Gastrocnemius medialis (tissue), 4 donors: ENCODE data around the gene KRTAP2-4.

Experiments used
- CTCF ChIP-seq, 5 experiments: fragments of 450-650 bp in 3 of 5; fragments of 200-600 bp in 2 of 5; sonication (generic) in 2 of 5; IDR thresholded peaks in 4 of 5; conservative IDR thresholded peaks in 1 of 5; 1 replicate in 4 of 5; 2 replicates in 1 of 5; pipeline ENCODE4 v1.5.1; 2016 to 2019; ENCODE audit warnings: antibody characterized with exemption in 5 of 5, mild to moderate bottlenecking in 3 of 5, moderate library complexity in 3 of 5
- POLR2A ChIP-seq, 2 donors: fragments of 450-650 bp; IDR thresholded peaks; one replicate each; pipeline ENCODE4 v1.6.1; 2017; ENCODE audit warnings: antibody characterized with exemption in 2 of 2, mild to moderate bottlenecking in 2 of 2, moderate library complexity in 2 of 2

DNA sequence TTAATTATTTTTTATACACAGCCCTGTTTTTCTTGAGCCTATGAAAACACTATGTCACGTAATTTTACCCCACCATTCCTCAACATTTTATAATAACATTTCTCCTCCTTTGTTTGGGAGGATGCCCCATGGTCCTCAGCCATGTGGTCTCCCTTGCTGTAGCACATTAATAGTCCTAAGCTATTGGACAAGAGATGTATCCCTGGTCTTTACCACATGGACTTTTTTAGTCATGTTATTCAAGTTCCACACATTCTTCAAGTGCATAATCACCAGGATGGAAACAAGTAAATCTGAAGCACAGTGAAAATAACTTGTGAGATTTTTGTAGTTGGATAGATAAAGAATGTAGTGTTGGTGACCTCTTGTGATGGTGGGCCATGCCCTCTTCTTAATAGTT lies 3.7 kb downstream of the KRTAP2-4 start:
- TF ChIP-seq POLR2A (IDR thresholded peaks at IDR 0.05) (no peak), CTCF (IDR thresholded peaks at IDR 0.05 in 4 of 5, conservative IDR thresholded peaks at IDR 0.05 in 1 of 5) (no peak)
